Common myeloid progenitor, CD34-positive (primary cell): ENCODE data around the gene CACNA2D4.

Source experiments
- CTCF ChIA-PET: fragments of 350-600 bp; sonication (Branson Sonifier 250); formaldehyde crosslinking; loops from one replicate; lab custom pipeline; 2021; ENCODE audit warnings: antibody characterized with exemption; lab: Charles Lee
- POLR2A ChIA-PET: fragments of 350-600 bp; sonication (Branson Sonifier 250); formaldehyde crosslinking; loops from one replicate; lab custom pipeline; 2021; ENCODE audit warnings: antibody characterized with exemption; lab: Charles Lee
- DNase-seq, 3 donors: peaks; one replicate each; pipeline versions ENCODE4 v3.0.0 to v3.0.0-alpha.2; 2013
- H3K27ac ChIP-seq, 2 experiments: 1 replicate in 1 of 2; 2 replicates in 1 of 2; pipeline ENCODE4 v1.7.0; 2013; ENCODE audit warnings: inconsistent platforms in 2 of 2, low read length in 2 of 2, mild to moderate bottlenecking in 2 of 2, low read depth in 1 of 2, moderate library complexity in 1 of 2; ENCODE audit not compliant: severe bottlenecking in 2 of 2, insufficient read depth in 1 of 2, poor library complexity in 1 of 2
- H3K27me3 ChIP-seq, 5 experiments: replicated peaks in 2 of 5; 1 replicate in 3 of 5; 2 replicates in 2 of 5; pipeline versions ENCODE4 v1.6.1 to v1.7.0; 2013; ENCODE audit warnings: low read length in 4 of 5, mild to moderate bottlenecking in 2 of 5, moderate library complexity in 2 of 5, inconsistent platforms in 1 of 5; ENCODE audit not compliant: insufficient read depth in 5 of 5, control insufficient read depth in 4 of 5
- H3K36me3 ChIP-seq, 4 experiments: 1 replicate in 2 of 4; 2 replicates in 2 of 4; pipeline versions ENCODE4 v1.6.1 to v1.7.0; 2013; ENCODE audit warnings: low read length in 3 of 4, control low read depth in 1 of 4, mild to moderate bottlenecking in 1 of 4; ENCODE audit not compliant: control insufficient read depth in 4 of 4, insufficient read depth in 4 of 4
- H3K4me1 ChIP-seq, 4 experiments: 1 replicate in 3 of 4; 2 replicates in 1 of 4; pipeline versions ENCODE4 v1.6.1 to v1.7.1; 2013; ENCODE audit warnings: low read length in 3 of 4, mild to moderate bottlenecking in 3 of 4, control low read depth in 1 of 4, inconsistent platforms in 1 of 4, moderate library complexity in 1 of 4; ENCODE audit not compliant: control insufficient read depth in 4 of 4, insufficient read depth in 4 of 4; ENCODE audit errors: control extremely low read depth in 1 of 4
- H3K4me3 ChIP-seq, 7 experiments: 1 replicate in 4 of 7; 2 replicates in 3 of 7; pipeline versions ENCODE4 v1.5.1 to v1.7.0; 2013; ENCODE audit warnings: mild to moderate bottlenecking in 7 of 7, low read length in 6 of 7, moderate library complexity in 6 of 7, inconsistent platforms in 2 of 7, low read depth in 2 of 7, control low read depth in 1 of 7; ENCODE audit not compliant: insufficient read depth in 4 of 7, control insufficient read depth in 1 of 7; ENCODE audit errors: extremely low read depth in 1 of 7
- H3K9me3 ChIP-seq, 5 experiments: 1 replicate in 4 of 5; 2 replicates in 1 of 5; pipeline versions ENCODE4 v1.6.1 to v1.7.1; 2013; ENCODE audit warnings: low read length in 4 of 5, mild to moderate bottlenecking in 2 of 5, inconsistent platforms in 1 of 5, low read depth in 1 of 5, moderate library complexity in 1 of 5; ENCODE audit not compliant: control insufficient read depth in 4 of 5, insufficient read depth in 2 of 5; ENCODE audit errors: control extremely low read depth in 1 of 5
- WGBS: methylation state at CpG from one replicate; pipeline ENCODE4 v1.1.5; 2013; ENCODE audit not compliant: insufficient coverage; 5-methylcytosine and 5-hydroxymethylcytosine counted together

CACNA2D4 gene

GRCh38 chr12:1800401-1801302, 117.8 kb downstream of the CACNA2D4 start:
- Histone ChIP-seq H3K9me3 (no peaks in the 10 kb centered on the region), H3K27ac (no peak overlapping the region), H3K4me3 (no peak overlapping the region), H3K36me3 (no peaks in the 10 kb centered on the region), H3K4me1 (peaks cover 0 to 19% (median 17%) of the 10 kb centered on the region in 4 experiments), H3K27me3 (no peaks in the 10 kb centered on the region)
- 85% methylated on average over 10 of the region's 14 CpGs for WGBS
- peak in 1 of 3 donors; percentile 52 for DNase-seq
- ChIA-PET CTCF (interaction anchor here (0.8 to 6.8 kb wide), 3 partner anchors 8 to 139 kb away, joined by 3 to 36 read pairs (median 3); no protein-coding TSS in a partner anchor), POLR2A (no interaction called here)

- DNase-seq: no peak
- POLR2A ChIA-PET: no interaction called here
- H3K4me3 ChIP-seq: no peak overlapping the region
- H3K27me3 ChIP-seq: no peaks in the 10 kb centered on the region
- CTCF ChIA-PET: interaction anchor here (6.8 kb wide), 1 partner anchor 140 kb away, joined by 36 read pairs; no protein-coding TSS in a partner anchor
- 97% methylated on average over 5 of the region's 12 CpGs for WGBS
- no peaks in the 10 kb centered on the region for H3K36me3 ChIP-seq
- no peak overlapping the region for H3K27ac ChIP-seq
- peaks cover 0 to 21% (median 18%) of the 10 kb centered on the region in 4 experiments for H3K4me1 ChIP-seq
- H3K9me3 ChIP-seq: no peaks in the 10 kb centered on the region
These were observed 118.5 kb downstream of the CACNA2D4 start for GRCh38 chr12:1799882-1800400.

- Histone ChIP-seq H3K27ac (no peak overlapping the region), H3K9me3 (no peaks in the 10 kb centered on the region), H3K4me1 (peaks cover 0 to 21% (median 18%) of the 10 kb centered on the region in 4 experiments), H3K27me3 (no peaks in the 10 kb centered on the region), H3K36me3 (no peaks in the 10 kb centered on the region), H3K4me3 (no peak overlapping the region)
- ChIA-PET POLR2A (no interaction called here), CTCF (interaction anchor here (0.9 to 6.8 kb wide), 4 partner anchors 8 to 140 kb away, joined by 3 to 36 read pairs (median 6); no protein-coding TSS in a partner anchor)
- 93% methylated on average over 16 of the region's 21 CpGs for WGBS
- DNase-seq: no peak
These were observed 119.2 kb downstream of the CACNA2D4 start for GRCh38 chr12:1799051-1799881.

DNA sequence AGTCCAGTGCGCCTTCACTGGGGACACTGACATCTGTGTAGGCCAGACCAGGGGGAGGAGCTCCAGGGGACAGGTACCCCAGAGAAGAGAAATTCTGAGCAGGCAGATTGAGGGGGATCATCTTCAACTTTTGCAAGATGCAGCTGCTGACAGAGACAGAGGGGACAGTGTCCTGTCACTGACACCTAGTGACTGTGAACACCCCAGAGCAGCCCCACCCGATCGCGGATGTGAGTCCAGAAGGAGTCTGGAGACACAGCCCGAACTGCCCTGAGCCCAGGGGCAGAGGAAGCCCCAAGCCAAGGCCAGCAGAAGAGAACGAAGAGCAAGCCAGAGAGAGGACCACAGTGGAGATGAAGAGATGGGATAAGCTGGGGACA, 119.8 kb downstream of the CACNA2D4 start:
- Histone ChIP-seq H3K4me3 (no peak overlapping the region), H3K27ac (no peak overlapping the region)
- POLR2A ChIA-PET: no interaction called here

DNA sequence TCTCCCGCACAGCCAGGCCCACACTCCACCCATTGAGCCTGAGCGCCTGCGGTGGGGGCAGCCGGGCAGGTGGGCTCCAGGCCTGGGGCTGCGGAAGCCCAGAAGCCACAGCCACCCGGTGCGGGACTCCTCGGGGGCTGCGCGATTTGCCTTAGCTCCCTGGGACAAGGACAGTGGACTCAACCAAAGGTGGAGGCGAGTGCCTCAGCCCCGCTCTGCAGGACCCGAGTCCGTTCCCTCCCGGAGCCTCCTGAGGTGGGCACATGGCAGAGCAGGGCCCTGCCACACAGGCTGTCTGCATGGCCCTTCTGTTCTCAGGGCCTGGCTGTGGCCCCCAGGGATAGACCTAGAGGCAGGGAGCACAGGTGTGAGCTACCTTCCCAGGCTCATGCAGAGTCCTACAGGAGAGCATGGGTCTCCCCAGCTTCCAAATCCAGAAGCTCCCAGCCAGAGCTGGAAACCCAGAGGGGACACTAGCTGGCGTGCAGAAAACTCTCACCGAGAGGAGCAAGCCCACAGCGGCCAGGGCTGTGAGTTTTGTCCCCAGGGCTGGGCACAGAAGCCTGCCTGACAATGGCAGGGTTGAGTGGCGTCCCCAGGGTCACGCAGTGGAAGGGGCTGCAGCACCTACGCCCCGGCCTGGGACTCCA, 120.3 kb downstream of the CACNA2D4 start:
- CTCF ChIA-PET: interaction anchor here (0.9 to 6.8 kb wide), 4 partner anchors 10 to 141 kb away, joined by 3 to 36 read pairs (median 6); no protein-coding TSS in a partner anchor
- WGBS: 92% methylated on average over 17 of the region's 22 CpGs
- no peak overlapping the region for H3K27ac ChIP-seq
- no peaks in the 10 kb centered on the region for H3K9me3 ChIP-seq
- peaks cover 0 to 21% (median 18%) of the 10 kb centered on the region in 4 experiments for H3K4me1 ChIP-seq
- H3K27me3 ChIP-seq: no peaks in the 10 kb centered on the region
- H3K36me3 ChIP-seq: no peaks in the 10 kb centered on the region
- no peak overlapping the region for H3K4me3 ChIP-seq
- POLR2A ChIA-PET: interaction anchor here (1.4 kb wide), 1 partner anchor 120 kb away, joined by 3 read pairs; the partner anchor contains the start of gene CACNA2D4
- DNase-seq: no peak

More for the DNA sequence above, 119.8 kb downstream of the CACNA2D4 start:
- Histone ChIP-seq H3K9me3 (no peaks in the 10 kb centered on the region), H3K36me3 (no peaks in the 10 kb centered on the region), H3K27me3 (no peaks in the 10 kb centered on the region), H3K4me1 (peaks cover 0 to 21% (median 18%) of the 10 kb centered on the region in 4 experiments)
- WGBS: 100% methylated on average over 5 of the region's 6 CpGs
- DNase-seq: no peak
- CTCF ChIA-PET: interaction anchor here (0.9 to 6.8 kb wide), 5 partner anchors 7 to 141 kb away, joined by 3 to 36 read pairs (median 3); no protein-coding TSS in a partner anchor
